HG03520 (cell line): ENCODE measurements around the gene MEF2D.

ENCODE experiments used
- ATAC-seq: cut with Tn5 transposase; IDR thresholded peaks from one replicate; pipeline ENCODE4 v1.9.1; 2021; ENCODE audit warnings: mild to moderate bottlenecking, moderate library complexity; ENCODE audit not compliant: unreplicated experiment

Gene MEF2D

GRCh38 chr1:156489166-156489934 lies 11.2 kb downstream of the MEF2D start:
- ATAC-seq = peak; percentile 4

DNA sequence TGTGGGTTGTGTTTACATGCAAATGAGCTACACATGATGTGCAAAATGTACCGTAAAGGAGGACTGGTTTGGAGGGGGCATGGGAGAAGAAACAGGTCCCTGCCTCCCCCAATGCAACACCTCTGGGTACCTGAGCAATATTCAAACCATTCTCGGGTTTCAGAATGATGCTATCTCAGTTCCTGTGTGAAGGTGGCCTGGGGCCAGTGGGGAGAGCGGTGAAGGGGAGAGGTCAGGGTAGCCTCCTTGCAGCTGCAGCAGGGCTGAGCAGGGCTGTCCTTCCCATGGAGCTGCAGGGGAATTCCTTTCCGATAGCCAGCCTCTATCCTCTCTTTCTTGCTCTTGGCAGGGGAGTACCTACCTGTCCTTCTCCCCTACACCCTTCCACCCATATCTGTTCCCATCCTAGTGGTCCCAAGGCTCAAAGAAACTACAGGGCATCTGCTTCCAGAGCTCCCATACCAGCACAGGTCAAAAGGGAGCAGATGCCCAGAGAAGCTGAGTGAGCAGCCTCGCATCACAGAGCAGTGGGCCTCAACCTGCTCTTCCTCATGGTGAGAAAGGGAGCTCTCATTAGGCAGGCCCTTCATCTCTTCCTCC lies 11.9 kb downstream of the MEF2D start:
- peak; percentile 52 for ATAC-seq

DNA sequence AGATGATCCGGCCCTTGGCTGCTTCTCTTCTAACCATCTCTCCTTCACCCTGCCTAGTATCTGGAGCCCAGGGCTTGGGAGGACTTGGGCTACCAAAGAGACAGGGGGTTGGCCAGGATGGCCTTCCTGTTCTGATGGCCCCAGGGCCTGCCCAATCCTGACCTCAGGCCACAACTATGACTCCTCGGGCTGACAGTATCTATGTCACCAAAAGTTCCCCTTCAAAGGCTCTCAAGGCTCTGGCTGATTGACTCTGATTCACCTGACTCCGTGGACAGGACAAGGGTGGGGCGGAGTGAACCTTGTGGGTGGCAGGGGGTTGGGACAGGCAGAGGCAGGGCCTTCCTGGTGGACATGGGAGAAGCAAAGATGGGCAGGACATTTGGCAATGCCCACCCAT lies 12.7 kb downstream of the MEF2D start:
- no peak for ATAC-seq

GRCh38 chr1:156486421-156487344 lies 13.9 kb downstream of the MEF2D start:
- no peak for ATAC-seq

DNA sequence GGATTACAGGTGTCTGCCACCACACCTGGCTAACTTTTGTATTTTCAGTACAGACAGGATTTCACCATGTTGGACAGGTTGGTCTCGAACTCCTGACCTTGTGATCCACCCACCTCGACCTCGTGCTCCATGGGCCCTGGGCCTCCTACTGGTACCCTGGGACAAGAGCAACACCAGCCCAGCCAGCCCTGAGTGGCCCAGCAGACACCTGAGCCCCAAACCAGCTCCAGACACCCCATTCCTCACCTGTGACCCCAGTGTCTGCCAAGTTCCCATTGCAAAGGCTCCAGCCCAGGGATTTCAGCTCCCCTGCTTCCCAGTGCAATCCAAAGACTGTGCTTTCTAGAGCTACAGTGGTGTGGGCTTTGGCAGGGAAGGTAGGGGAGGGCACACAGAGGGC lies 14.6 kb downstream of the MEF2D start:
- no peak for ATAC-seq

DNA sequence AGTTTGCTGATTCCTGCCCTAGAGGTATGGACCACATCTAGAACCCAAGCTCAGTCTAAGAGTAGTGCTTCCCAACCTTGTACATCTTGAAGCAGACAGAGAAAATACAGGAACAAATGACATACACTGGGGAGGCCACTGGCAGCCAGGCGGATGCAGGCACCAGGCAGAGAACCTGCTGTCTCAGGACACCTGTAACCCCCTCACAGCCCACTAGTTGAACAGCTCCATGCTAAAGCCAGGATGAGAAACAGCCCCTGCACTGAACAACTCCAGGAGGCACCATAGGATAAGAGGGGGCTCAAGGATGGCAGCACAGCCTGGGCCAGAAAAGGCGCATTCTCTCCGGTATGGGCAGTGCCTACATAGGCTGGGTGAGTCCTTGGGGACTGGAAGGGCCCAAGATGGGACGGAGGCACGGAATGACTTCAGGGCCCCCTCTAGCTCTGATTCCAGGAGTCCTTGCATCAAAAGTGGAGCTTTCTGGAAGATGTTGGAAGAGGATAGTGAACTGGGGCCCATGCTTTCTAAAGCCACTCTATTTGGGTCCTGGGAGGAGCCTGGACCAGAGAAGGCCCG lies 16.0 kb downstream of the MEF2D start:
- ATAC-seq = no peak

DNA sequence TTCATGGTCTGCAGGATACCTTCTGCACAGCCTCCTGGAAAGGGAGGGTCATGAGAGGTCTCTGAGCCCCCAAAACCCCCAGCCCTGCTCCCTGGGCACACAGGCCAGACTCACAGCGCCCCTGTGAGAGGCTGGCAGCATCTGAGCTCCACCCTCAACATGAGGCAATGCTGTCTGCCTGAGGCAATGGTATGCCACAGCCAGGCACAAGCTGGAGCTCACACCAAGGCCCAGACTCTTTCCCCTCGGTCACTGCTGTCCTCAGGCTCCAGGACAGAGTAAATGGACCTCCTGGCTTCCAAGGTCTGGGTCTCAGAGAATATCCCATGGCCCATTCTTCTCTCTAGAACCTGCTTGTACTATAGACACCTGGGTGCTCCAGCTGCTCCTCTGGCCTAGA lies 17.2 kb downstream of the MEF2D start:
- no peak for ATAC-seq

- ATAC-seq = no peak
Observed at GRCh38 chr1:156482276-156482675, 18.3 kb downstream of the MEF2D start.

GRCh38 chr1:156481527-156481926 lies 19.0 kb downstream of the MEF2D start:
- ATAC-seq = no peak

GRCh38 chr1:156480411-156481192 lies 20.0 kb downstream of the MEF2D start:
- ATAC-seq = no peak

- no peak for ATAC-seq
Observed at GRCh38 chr1:156480016-156480370, 20.6 kb downstream of the MEF2D start.

DNA sequence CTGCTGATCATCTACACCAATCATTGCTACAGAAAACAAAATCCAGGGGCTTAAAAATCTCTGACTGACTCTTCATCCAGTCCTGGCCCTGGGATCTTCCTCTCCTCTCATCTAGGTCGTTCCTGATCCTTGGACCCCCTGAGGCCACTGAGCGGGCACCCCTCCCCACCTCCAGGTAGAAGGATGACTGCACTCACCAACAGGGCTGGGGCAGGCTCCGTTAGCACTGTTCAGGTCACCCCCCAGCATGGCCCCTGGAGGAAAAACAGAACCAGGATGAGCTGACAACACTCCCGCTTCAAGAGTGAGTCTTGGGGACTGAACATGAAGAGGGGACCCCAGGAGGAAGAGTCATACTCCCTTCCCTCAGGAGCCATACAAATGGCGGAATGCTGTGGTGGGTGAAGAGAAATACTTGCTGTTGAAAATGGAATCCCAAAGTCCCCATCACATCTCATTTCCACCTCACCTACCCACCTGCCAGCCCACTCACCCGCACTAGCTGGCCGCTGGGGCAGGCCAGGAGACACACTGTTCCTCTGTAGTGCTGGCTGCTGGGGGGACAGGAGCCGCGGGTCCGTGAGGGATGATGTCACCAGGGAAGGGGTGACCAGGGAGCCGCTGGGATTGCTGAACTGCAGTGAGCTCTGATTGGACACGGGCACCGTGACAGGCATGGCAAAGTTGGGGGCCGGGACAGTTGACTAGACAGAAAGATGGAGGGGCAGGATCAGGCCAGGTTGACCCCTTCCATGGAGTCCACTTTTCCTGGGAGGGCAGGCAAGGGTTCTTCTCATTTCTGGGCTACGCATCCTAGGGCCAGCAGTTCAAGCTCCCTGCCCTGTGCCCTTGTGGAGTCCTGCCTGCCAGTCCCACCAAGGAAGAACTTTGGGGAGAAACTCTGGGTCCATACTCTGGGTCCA lies 21.2 kb downstream of the MEF2D start:
- no peak for ATAC-seq

- no peak for ATAC-seq
Observed at GRCh38 chr1:156478250-156478627, 22.3 kb downstream of the MEF2D start.

GRCh38 chr1:156477526-156478249 lies 22.9 kb downstream of the MEF2D start:
- ATAC-seq = no peak

- ATAC-seq = no peak
Observed at GRCh38 chr1:156476501-156477298, 23.9 kb downstream of the MEF2D start.

DNA sequence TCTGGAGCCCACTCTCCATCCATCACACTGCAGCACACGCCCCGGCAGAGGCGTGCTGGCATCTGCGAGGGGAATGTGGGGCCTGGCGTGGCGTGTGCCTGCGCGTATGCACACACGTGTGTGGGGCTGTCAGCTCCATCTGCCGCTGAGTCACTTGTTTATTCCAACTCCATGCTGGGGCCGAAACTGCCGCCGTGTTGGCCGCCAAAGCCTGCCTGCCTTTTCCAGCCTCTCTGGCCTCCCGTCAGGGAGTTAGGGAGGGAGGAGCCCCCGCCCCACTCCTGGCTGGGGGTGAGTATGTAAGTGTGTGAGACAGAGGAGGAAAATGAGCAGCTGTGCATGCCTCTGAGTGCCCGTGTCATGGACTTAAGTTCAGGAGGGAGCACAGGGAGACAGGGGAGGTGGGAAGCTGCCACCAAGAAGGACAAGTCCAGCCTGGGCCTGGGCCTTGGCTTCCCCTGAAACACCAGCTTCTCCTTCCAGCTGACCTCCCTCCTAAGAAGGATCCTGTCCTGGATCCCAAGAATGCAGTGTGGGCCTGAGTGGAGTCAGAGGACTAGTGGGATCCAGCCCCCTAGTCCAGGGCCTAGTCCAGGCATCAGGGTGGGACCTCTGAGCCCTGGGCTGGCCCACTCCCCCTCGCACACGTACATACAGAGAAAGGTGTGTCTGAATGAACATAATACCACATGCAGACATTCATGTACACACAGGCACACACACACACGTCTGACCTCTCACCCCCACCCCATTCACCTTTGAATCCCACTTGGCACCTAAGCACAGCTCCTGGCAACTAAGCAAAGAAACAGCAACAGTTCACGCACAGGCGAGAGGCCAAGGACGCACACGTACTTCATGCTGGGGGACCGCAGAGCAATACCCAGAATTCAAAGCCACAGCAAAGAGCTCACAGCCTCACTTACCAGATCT lies 24.7 kb downstream of the MEF2D start:
- ATAC-seq = no peak

- ATAC-seq = no peak
Observed at GRCh38 chr1:156474966-156475365, 25.6 kb downstream of the MEF2D start.
